HG02870 (cell line): Measurements from ENCODE around the gene KRIT1.
A peak's percentile ranks its signal among the peaks of the same experiment; 100 is the strongest.
"Not testable (repeated sequence)": the region's sequence is repeated elsewhere in the genome, so short reads cannot be mapped to it uniquely, and the experiment has no call there.

Experiments
- ATAC-seq: cut with Tn5 transposase; IDR thresholded peaks from one replicate; pipeline ENCODE4 v1.9.1; 2021; ENCODE audit warnings: mild to moderate bottlenecking, moderate library complexity; ENCODE audit not compliant: unreplicated experiment

The KRIT1 gene

GRCh38 chr7:92250603-92251002, 4.9 kb upstream of the KRIT1 start:
- no peak for ATAC-seq

DNA sequence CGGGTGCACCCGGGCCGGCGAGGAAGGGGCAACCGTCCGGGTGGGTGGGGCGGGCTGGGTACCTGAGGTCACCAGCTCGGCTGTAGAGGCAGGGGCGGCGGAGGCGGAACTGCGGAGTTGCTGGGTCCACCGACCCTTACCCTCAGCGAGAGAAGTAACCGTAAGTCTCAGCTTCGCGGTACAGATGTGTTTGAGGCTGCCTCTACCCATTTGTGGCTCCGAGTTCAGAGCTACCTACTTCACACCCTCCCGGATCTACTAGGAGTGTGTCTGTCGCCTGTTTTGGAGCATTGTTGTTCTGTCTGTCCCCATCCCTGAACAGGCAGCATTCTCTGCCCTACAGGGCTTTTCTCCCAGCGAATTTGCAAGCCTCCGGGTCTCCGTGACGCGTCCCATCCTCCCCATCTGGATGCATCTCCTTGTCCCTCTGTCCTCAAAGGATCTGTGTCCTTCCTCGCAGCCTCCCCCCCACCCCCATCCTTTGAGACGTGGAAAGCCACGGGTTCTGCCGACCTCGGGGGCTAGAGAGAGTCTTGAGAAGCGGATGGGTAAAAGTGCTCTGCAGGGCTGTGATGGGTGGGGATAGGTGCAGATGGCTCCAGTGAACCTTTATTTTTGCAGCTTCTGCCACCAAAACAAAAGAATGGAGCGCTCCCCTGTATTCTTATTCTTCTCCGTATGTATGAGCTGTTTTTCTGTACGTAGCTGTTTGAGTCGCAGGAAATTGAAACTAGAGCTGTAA, 817 bp upstream of the KRIT1 start:
- ATAC-seq = peak; percentile 29

DNA sequence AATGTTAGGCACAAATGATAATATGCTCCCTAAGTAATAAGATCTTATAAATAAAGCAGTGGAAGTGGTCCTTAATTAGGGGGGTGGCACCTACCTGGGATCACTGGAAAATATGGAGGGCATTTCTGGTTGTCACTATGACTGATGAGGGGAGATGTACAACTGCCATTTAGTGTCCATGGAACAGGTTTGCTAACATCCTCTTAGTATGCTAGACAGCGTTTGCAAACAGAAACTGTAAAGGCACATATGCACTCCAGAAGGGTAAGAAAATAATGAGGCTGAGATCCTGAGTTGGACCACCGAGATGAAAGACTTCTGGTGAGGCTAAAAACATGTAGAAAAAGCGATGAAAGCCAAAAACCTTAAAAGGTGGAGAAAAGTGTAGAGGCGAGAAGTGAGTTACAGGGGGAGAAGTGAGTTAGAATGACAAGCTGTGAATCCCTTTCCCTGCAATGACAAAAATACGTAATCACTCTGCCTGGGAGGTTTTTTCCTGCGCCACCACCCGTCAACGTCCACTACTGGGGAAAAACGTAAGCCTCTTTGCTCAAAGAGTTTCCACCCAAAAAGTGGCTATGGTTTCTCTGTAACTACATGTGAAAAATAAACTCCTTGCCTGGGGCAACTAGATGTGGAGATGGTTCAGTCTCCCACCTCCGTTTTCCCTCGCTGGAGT, 767 bp downstream of the KRIT1 start:
- ATAC-seq = peak; percentile 1

GRCh38 chr7:92242972-92243371, 2.7 kb downstream of the KRIT1 start:
- no peak for ATAC-seq

GRCh38 chr7:92230547-92230946, 15.2 kb downstream of the KRIT1 start:
- ATAC-seq = no peak

DNA sequence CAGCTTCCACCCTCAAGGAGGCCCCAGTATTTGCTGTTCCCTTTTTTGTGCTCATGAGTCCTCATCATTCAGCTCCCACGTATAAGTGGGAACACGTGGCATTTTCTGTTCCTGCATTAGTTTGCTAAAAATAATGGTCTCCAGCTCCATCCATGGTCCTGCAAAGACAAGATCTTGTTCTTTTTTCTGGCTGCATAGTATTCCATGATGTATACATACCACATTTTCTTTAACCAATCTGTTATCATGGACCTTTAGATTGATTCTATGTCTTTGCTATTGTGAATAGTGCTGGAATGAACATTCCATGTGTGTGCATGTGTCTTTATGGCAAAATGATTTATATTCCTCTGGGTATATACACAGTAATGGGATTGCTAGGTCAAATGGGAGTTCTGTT, 17.0 kb downstream of the KRIT1 start:
- ATAC-seq = no peak

- ATAC-seq = no peak
These were observed 17.6 kb downstream of the KRIT1 start for GRCh38 chr7:92228100-92228499.

- ATAC-seq = no peak
These were observed 18.7 kb downstream of the KRIT1 start for GRCh38 chr7:92226981-92227380.

GRCh38 chr7:92221766-92222165, 23.9 kb downstream of the KRIT1 start:
- no peak for ATAC-seq

DNA sequence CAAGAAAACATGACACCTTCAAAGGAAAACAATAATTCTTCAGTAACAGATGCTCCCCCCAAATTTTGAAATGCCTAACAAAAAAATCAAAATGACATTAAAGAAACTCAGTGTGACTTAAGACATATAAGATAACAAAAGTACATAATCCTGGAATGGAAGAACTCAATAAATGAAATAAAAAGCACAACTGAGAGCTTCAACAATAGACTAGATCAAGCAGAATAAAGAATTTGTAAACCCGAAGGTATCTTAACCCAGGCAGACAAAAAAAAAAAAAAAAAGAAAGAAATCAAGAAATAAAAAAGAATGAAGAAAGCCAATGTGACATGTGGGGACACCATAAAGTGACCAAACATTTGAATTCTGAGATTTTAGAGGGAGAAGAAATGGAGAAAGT, 39.0 kb downstream of the KRIT1 start:
- no peak for ATAC-seq

DNA sequence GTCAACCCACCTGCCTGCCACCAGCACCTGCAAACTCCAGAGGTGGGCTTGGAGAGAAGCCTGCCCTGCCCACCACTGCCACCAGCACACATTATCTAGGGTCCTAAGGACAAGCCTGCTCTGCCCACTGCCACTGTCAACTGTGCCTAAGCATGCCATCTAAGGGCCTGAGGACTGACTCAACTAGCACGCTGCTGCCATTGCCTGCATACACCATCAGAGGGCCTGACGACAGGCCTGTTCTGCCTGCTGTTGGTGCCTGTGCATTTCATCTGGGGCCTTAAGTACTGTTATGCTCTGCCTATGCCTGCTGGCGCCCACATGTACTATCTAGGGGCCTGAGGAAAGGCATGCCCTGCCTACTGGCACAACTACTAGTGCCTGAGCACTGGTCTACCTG, 39.7 kb downstream of the KRIT1 start:
- no peak for ATAC-seq

- no peak for ATAC-seq
These were observed 44.9 kb downstream of the KRIT1 start for GRCh38 chr7:92200791-92201190.

DNA sequence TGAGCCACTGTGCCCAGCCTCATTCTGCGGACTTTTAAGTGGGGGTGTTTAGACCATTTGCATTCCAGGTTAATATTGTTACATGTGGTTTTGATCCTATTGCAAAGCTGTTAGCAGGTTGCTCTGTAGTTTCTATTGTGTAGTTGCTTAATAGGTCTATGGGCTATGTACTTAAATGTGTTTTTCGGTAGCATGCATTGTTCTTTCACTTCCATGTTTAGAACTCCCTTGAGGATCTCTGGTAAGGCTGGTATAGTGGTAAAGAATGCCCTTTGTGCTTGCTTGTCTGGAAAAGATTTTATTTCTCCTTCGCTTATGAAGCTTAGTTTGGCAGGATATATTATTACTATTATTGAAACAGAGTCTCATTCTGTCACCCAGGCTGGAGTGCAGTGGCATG, 53.4 kb downstream of the KRIT1 start:
- no peak for ATAC-seq

GRCh38 chr7:92189246-92189645, 56.5 kb downstream of the KRIT1 start:
- ATAC-seq = not testable (repeated sequence)

DNA sequence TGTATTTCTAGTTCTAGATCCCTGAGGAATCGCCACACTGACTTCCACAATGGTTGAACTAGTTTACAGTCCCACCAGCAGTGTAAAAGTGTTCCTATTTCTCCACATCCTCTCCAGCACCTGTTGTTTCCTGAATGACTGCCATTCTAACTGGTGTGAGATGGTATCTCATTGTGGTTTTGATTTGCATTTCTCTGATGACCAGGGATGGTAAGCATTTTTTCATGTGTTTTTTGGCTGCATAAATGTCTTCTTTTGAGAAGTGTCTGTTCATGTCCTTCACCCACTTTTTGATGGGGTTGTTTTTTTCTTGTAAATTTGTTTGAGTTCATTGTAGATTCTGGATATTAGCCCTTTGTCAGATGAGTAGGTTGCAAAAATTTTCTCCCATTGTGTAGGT, 61.4 kb downstream of the KRIT1 start:
- not testable (repeated sequence) for ATAC-seq

GRCh38 chr7:92178928-92179924, 66.5 kb downstream of the KRIT1 start, which contains the start of gene LRRD1:
Gene LRRD1, minus strand, starts transcription at chr7:92179142. Its CDS starts 13,940 bp downstream, at chr7:92165202.
- peak; percentile 99 for ATAC-seq

- no peak for ATAC-seq
These were observed 68.4 kb downstream of the KRIT1 start for GRCh38 chr7:92177362-92177761.

- ATAC-seq = not testable (repeated sequence)
These were observed 76.2 kb downstream of the KRIT1 start for GRCh38 chr7:92169529-92169928.

DNA sequence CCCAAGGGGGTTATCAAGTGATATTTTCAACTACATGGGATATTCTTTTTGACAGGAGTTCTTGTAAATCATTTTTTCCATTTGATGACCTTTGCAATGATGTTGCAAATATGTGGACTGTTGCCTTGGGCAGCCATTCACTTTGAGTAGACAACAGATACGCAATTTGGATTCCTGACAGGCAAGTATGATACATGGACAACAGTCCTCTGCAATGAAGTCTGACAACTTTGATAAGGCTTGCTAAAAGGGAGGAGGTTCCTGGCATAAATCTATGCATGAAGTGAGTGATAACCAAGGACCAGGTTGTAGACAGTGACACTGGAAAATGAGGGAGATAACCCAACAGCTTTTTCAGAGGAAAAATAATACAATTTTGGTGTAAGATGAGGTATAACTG, 84.4 kb downstream of the KRIT1 start:
- ATAC-seq = no peak

- ATAC-seq = peak; percentile 80
These were observed 86.8 kb downstream of the KRIT1 start for GRCh38 chr7:92158660-92159575.
